Prostate gland (tissue), 2 donors: ENCODE data around the gene CACNG7.

Experiments used
- CTCF ChIP-seq, 4 experiments: fragments of 200-600 bp in 2 of 4; fragments of 450-650 bp in 2 of 4; sonication (generic) in 2 of 4; IDR thresholded peaks; 1 replicate in 3 of 4; 2 replicates in 1 of 4; pipeline ENCODE4 v1.5.1; 2016 to 2019; ENCODE audit warnings: antibody characterized with exemption in 4 of 4, mild to moderate bottlenecking in 2 of 4, moderate library complexity in 2 of 4
- POLR2A ChIP-seq: fragments of 450-650 bp; IDR thresholded peaks from one replicate; pipeline ENCODE4 v1.6.1; 2016; ENCODE audit warnings: antibody characterized with exemption, mild to moderate bottlenecking
- POLR2AphosphoS5 ChIP-seq: sonication (generic); formaldehyde crosslinking; IDR thresholded peaks from one replicate; pipeline ENCODE4 v1.6.1; 2017; ENCODE audit warnings: antibody characterized with exemption

- TF ChIP-seq POLR2AphosphoS5 (no peak), CTCF (IDR thresholded peaks at IDR 0.05) (no peak), POLR2A (no peak)
Measured at GRCh38 chr19:53876651-53877224, 32.3 kb upstream of the CACNG7 start.
